ENCODE results near the gene FAM124A.

Gene FAM124A

DNA sequence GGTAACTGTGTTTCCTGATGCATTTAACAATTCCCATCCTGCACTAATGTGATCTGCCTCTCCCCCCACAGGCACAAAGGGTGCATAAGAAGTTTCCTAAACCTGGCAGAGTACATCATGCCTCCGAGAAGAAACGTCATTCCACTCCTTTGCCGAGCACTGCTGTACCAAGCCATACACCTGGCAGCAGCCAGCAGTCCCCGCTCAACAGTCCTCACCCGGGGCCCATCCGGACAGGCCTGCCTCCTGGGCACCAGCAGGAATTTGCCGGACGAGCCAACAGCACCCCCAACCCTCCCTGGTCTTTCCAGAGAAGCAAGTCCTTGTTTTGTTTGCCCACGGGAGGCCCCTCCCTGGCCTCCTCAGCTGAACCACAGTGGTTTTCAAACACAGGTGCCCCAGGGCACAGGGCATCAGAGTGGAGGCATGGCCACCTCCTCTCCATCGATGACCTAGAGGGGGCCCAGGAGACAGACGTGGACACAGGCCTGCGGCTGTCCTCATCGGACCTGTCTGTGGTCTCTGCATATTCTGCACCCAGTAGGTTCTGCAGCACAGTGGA is 58.3 kb downstream of the FAM124A start:
- TF ChIP-seq GATA2 (IDR thresholded peaks at IDR 0.05; ENCODE audit: low read depth, low read length), result no peak
- TF ChIP-seq GATA3 (IDR thresholded peaks at IDR 0.05; ENCODE audit: low read depth, low read length), result no peak

DNA sequence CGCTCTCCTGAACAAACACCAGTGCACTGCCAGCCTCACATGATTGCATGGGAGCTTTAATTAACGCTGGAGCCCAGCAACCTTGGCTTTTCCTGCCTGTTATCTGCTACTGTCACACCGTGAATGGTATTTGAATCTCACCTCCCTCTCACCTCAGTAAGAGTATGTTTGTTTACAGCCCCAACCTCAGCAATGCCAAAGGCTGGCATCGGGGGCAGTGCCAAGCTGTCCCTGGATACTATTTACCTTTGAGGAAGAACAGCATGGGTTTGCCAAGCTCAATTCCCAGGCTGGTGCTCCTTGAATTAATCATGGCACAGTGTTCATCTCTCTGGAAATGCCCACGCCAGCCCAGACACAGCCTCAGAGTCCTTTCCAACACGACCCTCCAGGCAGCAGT is 60.1 kb downstream of the FAM124A start:
- TF ChIP-seq GATA2 (IDR thresholded peaks at IDR 0.05; ENCODE audit: low read depth, low read length), result no peak
- no peak for TF ChIP-seq GATA3 (IDR thresholded peaks at IDR 0.05; ENCODE audit: low read depth, low read length)

DNA sequence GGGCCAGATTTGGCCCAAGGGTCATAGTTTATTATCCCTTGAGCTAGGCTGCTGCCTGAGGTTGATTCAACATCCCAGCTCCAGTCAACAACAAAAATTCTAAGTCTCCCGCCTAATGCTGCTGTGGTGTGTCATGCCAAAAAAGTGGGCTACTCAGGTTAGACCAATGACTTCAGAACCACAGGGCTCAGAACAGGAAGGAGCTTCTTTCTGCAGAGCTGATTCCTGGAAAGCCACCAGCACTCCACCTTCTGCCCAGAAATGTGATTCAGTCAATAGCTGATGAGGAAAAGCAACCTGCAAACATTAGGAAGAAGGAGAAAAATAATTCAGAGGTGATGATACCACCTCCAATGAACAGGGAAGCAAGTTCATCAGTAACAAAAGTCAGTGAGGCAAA is 61.2 kb downstream of the FAM124A start:
- TF ChIP-seq GATA3 (IDR thresholded peaks at IDR 0.05; ENCODE audit: low read depth, low read length) (no peak), GATA2 (IDR thresholded peaks at IDR 0.05; ENCODE audit: low read depth, low read length) (no peak)

DNA sequence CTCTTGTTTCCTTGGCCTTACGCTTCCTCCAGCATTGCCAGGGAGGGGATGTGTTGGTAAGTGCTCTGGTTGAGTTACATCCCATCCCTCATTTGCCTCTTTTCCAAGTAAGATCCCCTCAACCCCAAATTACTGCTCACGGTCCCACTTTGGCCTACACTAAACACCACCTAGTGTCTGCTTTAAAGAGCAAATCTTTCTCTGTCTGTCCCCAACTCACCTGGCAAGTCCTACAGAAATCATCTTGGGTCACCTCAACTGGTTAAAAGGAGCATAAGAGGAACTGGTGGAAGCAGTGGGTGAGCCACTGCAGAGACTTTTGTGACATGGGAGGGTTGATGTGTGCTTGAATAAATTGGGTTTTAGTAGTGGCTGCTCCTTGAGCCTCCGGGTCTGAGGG is 62.1 kb downstream of the FAM124A start:
- TF ChIP-seq GATA2 (IDR thresholded peaks at IDR 0.05; ENCODE audit: low read depth, low read length), result no peak
- TF ChIP-seq GATA3 (IDR thresholded peaks at IDR 0.05; ENCODE audit: low read depth, low read length), result no peak

DNA sequence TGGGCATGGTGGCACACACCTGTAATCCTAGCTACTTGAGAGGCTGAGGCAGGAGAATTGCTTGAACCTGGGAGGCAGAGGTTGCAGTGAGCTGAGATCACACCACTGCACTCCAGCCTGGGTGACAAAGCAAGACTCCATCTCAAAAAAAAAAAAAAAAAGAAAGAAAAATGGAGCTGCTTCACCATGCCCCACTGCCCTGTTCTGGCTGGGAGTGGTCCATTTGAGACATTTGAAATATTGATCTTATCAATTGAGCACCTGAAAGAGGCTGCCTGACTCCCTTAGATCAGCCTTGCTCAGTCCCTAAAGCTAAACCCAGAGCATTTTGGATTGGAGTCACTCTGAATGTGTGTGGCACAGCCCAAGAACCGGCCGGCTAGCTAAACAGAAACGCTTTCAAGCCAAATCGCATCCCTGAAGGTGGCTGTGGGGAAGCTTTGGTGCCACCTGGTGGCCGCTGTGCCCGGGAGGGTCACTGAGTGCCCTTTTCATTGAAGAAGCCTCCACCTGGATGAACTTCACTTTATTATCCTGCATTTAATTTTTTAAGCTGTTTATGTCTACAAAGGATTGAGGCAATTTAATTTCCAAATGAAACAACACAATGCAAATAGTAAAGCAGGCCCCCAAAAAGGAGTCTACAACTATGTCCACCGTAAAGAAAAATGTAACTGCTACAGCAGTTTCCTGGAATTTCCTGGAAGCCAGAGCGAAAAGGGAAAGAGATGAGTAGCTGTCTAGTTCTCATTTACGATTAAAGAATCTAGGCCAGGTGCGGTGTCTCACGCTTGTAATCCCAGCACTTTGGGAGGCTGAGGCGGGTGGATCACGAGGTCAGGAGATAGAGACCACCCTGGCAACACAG is 64.2 kb downstream of the FAM124A start:
- TF ChIP-seq GATA2 (IDR thresholded peaks at IDR 0.05; ENCODE audit: low read depth, low read length), result no peak

DNA sequence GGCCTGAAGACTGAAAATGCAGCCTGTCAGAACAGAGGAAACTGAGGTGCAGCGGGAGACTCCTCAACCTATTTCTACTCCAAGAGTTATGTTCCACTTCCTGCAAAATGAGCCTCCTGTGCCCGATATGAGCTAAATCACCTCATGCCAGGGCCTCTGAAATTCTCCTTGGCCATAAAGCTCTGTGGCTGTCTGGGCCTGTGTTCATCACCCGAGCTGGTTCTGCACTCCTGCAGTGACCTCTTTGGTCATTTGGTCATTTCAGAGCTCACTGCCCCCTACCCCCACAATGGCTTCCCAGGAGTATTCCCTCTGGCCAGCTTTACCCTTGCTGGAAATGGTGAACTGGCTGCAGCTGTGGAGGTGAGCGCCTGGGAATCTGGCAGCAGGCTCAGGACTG is 65.6 kb downstream of the FAM124A start:
- TF ChIP-seq GATA3 (IDR thresholded peaks at IDR 0.05; ENCODE audit: low read depth, low read length) (no peak), GATA2 (IDR thresholded peaks at IDR 0.05; ENCODE audit: low read depth, low read length) (no peak)

DNA sequence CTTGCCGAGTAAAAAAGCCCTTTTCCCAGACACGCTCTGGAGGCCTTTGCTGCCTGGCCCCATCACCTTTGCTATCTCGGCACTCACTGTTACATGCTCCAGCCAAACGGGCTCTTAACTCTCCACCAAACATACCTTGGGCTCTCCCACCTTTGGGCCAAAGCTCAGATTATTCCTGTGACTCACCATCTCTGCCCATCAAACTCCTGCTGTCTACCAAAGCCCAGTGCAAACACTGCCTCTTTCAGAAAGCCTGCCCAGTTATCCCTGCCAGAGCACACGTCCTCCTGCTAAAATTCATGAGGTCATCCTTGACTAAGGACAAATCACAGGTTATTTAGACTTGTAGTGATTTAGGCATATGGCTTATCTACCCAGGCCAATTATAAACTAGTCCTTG is 69.1 kb downstream of the FAM124A start:
- TF ChIP-seq GATA3 (IDR thresholded peaks at IDR 0.05; ENCODE audit: low read depth, low read length), result no peak
- no peak for TF ChIP-seq GATA2 (IDR thresholded peaks at IDR 0.05; ENCODE audit: low read depth, low read length)

DNA sequence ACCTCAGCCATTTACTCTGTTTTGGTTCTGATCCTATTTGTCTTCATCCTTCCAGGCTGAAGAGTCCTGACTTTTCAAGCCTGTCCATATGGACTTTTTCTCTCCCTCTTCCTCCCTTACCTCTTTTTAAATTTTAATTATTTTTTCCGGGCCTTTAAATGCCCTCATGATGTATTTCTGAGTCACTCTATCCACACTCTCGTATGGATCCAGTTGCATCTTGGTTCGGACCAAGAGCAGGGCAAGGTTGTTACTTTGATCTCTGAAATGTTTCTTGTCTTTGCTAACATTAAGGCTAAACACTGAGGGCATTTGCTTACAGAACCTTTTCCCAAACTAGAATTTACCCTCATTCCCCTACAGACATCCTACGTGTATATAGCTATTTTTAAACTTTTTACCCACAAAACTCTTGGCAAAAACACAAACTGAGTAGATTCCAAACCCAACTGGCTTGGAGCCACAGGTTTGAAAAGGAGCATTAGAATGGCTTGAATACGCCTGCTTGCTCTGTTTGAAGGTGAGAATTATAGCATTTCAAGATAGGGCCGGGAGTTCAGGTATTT is 69.9 kb downstream of the FAM124A start:
- no peak for TF ChIP-seq GATA2 (IDR thresholded peaks at IDR 0.05; ENCODE audit: low read depth, low read length)
- TF ChIP-seq GATA3 (IDR thresholded peaks at IDR 0.05; ENCODE audit: low read depth, low read length), result no peak

DNA sequence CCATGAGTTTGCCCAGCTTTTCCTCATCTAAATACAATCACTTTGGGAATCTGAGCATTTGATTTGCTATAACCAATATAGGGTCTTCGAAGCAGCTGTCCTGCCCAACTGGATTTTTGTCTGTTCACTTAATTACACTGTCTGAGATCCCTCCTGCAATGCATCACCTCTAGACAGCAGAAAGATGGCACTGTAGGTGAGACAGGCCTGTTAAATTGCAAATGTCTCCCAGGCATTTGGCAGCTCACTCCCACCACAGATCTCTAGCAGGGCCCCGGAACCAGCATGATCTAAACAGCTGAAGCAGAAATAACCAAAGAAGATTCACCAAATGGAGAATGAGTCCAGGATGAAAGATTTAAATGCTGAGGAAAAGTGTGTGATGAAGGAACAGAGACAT is 75.4 kb downstream of the FAM124A start:
- TF ChIP-seq GATA3 (IDR thresholded peaks at IDR 0.05; ENCODE audit: low read depth, low read length), result no peak
- TF ChIP-seq GATA2 (IDR thresholded peaks at IDR 0.05; ENCODE audit: low read depth, low read length), result no peak

DNA sequence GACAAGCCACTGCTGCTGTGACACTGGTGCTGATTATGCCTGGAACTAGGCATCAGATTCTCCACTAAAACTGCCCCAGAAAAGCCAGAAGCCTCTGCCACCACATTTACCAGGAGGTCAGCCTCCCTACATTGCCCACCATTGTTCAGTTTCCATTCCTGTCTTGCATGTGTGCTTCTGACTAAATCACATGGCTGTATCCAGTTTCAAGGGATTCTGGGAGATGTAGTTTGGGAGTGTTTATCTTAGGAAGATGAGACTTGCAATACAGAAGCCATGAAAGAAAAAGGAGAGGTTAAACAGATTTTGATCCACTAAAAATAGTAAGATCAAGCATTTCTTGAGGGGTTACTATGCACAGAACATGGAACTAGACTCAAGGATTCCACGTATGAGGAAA is 76.6 kb downstream of the FAM124A start:
- TF ChIP-seq GATA2 (IDR thresholded peaks at IDR 0.05; ENCODE audit: low read depth, low read length) (no peak), GATA3 (IDR thresholded peaks at IDR 0.05; ENCODE audit: low read depth, low read length) (no peak)

DNA sequence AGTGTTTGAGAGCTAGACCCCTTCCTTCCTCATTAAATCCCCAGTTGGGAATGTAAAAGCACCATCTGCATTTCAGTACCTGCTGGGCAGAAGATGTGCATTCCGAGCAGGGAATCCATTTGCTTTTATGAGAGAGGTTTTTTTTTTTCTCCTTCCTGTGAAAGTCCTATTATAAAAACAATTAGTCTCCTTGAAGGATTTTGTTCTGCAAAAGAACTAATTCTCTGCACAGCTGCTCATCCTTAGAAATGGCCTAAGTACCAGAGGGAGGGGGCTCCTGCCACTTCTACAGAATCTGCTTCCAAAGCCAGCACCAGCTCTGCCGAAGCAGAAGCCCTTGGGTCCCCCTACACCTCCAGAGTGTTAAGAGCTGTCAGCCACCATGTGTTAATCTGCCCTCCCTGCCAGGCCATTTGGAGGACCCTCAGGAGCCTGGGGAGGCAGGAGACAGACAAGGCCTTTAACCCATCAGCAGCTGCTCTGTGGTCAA is 80.9 kb downstream of the FAM124A start:
- no peak for TF ChIP-seq GATA2 (IDR thresholded peaks at IDR 0.05; ENCODE audit: low read depth, low read length)
- no peak for TF ChIP-seq GATA3 (IDR thresholded peaks at IDR 0.05; ENCODE audit: low read depth, low read length)

DNA sequence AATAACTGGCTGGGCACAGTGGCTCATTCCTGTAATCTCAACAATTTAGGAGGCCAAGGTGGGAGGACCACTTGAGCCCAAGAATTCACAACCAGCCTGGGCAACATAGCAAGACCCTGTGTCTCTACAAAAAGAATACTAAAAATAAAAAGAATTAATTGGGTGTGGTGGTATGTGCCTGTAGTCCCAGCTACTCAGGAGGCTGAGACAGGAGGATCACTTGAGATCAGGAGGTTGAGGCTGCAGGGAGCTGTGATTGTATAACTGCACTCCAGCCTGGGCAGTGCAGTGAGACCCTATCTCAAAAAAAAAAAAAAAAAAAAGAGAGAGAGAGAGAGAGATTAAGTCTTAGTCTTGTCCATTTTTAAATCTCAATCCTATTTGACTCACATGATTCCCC is 81.7 kb downstream of the FAM124A start:
- TF ChIP-seq GATA2 (IDR thresholded peaks at IDR 0.05; ENCODE audit: low read depth, low read length) (no peak), GATA3 (IDR thresholded peaks at IDR 0.05; ENCODE audit: low read depth, low read length) (no peak)

DNA sequence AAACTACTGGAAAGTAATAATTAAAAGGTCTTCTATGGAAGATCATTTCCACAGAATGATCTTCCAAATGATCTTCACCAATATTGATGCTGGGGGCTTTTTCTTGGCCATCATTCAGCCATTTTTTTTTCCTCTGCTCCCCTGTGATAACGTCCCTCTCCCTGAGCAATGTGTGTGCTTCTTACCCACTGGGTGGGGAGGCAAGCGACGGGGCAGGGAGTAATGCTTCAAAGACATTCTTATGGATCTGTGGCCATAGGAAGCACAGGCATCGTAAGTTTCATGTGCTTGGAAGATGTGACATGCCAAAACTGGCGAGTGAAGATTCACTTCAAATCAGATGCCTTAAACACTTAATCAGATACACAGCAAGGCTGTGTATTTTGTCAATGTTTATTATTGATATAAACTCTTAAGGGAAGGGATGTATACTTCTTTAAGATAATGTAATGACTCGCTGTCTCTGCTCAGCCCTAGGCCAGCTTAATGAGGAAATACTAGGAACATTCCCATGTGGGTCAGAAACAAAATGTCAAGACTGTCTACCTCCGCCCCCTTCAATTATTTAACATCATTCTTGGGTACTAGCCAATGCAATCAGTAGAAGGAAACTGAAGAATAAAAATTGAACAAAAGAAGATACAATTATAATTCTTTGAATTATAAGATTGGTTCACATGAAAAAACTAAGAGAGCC is 83.2 kb downstream of the FAM124A start:
- TF ChIP-seq GATA2 (IDR thresholded peaks at IDR 0.05; ENCODE audit: low read depth, low read length) (no peak), GATA3 (IDR thresholded peaks at IDR 0.05; ENCODE audit: low read depth, low read length) (no peak)

DNA sequence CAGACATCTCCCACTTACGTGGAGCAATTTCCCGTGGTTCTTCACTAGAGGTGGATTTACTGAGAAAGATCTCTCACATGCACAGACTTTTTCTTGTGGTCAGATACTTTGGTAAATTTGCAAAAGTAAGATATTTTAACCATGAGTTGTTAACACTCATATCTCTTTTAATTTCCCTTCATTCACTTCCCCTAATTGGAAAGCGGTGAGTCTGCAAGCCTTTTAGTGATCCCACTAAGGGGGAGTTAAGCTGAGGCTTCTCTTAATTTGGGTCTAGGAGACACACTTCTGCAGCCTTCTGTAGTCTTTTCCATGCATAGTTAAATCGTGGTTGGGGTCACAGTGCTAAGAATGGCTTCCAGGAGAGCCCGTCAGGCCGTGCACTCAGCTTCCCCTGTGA is 86.6 kb downstream of the FAM124A start:
- no peak for TF ChIP-seq GATA2 (IDR thresholded peaks at IDR 0.05; ENCODE audit: low read depth, low read length)
- no peak for TF ChIP-seq GATA3 (IDR thresholded peaks at IDR 0.05; ENCODE audit: low read depth, low read length)

All from SH-SY5Y (cell line).